Cardiac fibroblast (primary cell): ENCODE results near the gene GDPD3.

ENCODE experiments used
- DNase-seq, 2 donors: peaks; one replicate each; pipeline versions ENCODE4 v3.0.0 to v3.0.0-alpha.2; 2010; ENCODE audit warnings: low read depth in 2 of 2
- H3K4me3 ChIP-seq, 2 donors: replicated peaks in 1 of 2; 1 replicate in 1 of 2; 2 replicates in 1 of 2; pipeline ENCODE4 v1.5.1; 2011; ENCODE audit warnings: low read depth in 2 of 2, low read length in 2 of 2, mild to moderate bottlenecking in 2 of 2, moderate library complexity in 1 of 2
- TF ChIP-seq, protein P1 (sequence below): IDR thresholded peaks from one replicate; pipeline ENCODE4 v1.5.1; 2011; ENCODE audit warnings: low read depth, mild to moderate bottlenecking, low read length, inconsistent platforms

GDPD3 gene

DNA sequence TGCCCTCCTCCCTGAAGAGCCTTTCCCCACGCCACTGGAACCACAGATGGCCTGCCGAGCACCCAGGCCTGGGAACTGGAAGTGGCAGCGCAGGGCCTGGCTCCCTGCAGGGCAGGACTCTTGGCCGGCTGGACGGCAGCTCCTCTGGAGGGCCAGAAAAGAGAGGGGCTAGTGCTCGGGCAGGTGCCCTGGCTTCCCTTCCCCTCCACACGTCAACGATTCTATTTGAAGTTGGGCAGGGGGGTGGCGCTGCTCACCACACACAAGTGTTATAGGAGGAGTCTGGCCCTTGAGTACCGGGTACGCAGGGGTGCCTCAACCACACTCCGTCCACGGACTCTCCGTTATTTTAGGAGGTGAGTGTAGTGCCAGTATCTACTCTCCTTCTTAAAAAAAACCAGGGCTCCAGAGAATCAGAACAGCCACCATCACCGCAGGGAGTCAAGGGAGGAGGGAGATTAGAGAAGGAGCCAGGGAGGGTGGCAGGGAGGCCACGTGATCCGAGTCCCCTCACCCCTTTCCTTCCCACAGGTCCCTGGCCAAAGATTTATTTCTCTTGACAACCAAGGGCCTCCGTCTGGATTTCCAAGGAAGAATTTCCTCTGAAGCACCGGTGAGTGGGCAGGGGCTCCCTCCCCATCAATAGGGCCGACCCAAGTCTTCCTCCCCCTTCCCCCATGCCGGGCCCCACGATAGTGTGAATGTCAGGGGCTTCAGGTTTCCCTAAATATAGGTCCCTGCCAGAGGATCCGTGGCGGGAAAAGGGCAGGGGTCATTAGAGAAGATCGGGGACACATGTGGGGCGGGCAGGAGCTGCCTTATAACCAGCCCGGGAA is 49.2 kb downstream of the GDPD3 start:
- TF ChIP-seq, protein P1, sequence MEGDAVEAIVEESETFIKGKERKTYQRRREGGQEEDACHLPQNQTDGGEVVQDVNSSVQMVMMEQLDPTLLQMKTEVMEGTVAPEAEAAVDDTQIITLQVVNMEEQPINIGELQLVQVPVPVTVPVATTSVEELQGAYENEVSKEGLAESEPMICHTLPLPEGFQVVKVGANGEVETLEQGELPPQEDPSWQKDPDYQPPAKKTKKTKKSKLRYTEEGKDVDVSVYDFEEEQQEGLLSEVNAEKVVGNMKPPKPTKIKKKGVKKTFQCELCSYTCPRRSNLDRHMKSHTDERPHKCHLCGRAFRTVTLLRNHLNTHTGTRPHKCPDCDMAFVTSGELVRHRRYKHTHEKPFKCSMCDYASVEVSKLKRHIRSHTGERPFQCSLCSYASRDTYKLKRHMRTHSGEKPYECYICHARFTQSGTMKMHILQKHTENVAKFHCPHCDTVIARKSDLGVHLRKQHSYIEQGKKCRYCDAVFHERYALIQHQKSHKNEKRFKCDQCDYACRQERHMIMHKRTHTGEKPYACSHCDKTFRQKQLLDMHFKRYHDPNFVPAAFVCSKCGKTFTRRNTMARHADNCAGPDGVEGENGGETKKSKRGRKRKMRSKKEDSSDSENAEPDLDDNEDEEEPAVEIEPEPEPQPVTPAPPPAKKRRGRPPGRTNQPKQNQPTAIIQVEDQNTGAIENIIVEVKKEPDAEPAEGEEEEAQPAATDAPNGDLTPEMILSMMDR = peak; percentile 5
- DNase-seq = peak; percentile 39 to 57
- peak overlapping the region; percentile 57 to 64 for H3K4me3 ChIP-seq

DNA sequence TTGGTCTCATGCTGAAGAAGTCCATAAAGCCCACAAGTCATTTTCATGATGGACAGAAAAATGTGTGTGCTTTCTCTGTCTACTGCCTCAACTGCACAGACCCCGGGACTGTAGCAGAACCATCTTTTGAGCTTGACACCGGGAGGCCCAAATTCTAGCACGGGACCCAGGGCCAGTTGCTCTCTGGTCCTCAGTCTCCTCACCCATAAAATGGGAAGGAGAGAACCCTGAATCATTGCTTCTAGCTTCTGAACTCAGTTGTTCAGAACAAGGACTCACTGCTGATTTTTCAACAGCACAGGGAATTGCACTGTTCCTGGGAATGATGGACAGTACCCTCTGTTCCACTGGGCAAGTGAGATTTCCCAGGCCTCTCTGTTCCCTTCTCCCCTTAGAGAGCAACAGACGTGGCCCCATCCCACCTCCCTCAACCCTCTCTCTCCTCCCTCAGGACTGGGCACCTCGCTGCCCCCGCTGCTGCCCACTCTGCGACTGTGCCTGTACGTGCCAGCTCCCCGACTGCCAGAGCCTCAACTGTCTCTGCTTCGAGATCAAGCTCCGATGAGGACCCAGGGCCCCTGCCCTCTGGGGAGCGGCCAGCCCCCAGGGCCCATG is 50.0 kb downstream of the GDPD3 start:
- TF ChIP-seq, protein P1 = no peak
- peak overlapping the region; percentile 57 to 64 for H3K4me3 ChIP-seq
- no peak for DNase-seq

- TF ChIP-seq, protein P1 = no peak
- H3K4me3 ChIP-seq = no peak overlapping the region
- no peak for DNase-seq
These were observed 52.3 kb downstream of the GDPD3 start for GRCh38 chr16:30060836-30061554.

- TF ChIP-seq, protein P1 = no peak
- no peak for DNase-seq
These were observed 53.0 kb downstream of the GDPD3 start for GRCh38 chr16:30060346-30060745.

DNA sequence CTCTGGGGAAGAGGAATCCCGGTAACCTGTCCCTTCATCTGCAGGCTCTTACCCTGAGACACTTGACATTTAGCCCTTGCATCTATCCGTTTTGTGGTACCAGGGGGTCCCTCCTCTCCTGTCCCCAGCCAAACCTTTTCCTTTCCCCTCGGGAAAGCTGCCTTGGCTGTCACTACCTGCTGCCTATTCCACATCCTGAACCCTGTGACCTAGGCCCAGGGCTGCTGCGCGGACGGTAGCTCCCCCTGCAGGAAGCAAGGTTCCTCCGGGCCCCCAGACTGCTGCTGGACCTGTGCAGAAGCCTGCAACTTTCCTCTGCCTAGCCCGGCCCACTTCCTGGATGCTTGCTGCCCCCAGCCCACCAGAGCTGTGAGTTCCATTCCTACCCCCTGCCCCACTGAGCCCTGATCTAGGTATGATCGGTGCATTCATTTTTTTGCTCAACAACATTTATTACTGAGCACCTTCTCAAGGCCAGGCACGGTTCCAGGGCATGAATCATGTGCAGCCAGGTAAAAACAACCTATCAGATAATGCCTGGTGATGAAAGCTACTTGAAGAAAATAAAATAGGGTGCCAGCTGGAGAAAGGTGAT is 58.3 kb downstream of the GDPD3 start:
- no peak overlapping the region for H3K4me3 ChIP-seq
- TF ChIP-seq, protein P1 = peak; percentile 58
- DNase-seq = no peak

More at GRCh38 chr16:30060346-30060745, 53.0 kb downstream of the GDPD3 start:
- H3K4me3 ChIP-seq = no peak overlapping the region
